ENCODE measurements around the gene CERS3.

Gene CERS3

GRCh38 chr15:100516643-100517512 lies 11.9 kb downstream of the CERS3 start:
- no peak for DNase-seq
- TF ChIP-seq GATA1 (IDR thresholded peaks at IDR 0.05; ENCODE audit: low read depth, low read length) (no peak), POLR2A (IDR thresholded peaks at IDR 0.05; ENCODE audit: low read length) (no peak)

GRCh38 chr15:100515758-100516157 lies 13.0 kb downstream of the CERS3 start:
- no peak for DNase-seq
- no peak for TF ChIP-seq POLR2A (IDR thresholded peaks at IDR 0.05; ENCODE audit: low read length)
- no peak for TF ChIP-seq GATA1 (IDR thresholded peaks at IDR 0.05; ENCODE audit: low read depth, low read length)

GRCh38 chr15:100508641-100509300 lies 20.0 kb downstream of the CERS3 start:
- DNase-seq, result no peak
- TF ChIP-seq POLR2A (IDR thresholded peaks at IDR 0.05; ENCODE audit: low read length) (no peak), GATA1 (IDR thresholded peaks at IDR 0.05; ENCODE audit: low read depth, low read length) (no peak)

- DNase-seq, result no peak
- TF ChIP-seq GATA1 (IDR thresholded peaks at IDR 0.05; ENCODE audit: low read depth, low read length) (no peak), POLR2A (IDR thresholded peaks at IDR 0.05; ENCODE audit: low read length) (no peak)
These were observed 26.1 kb downstream of the CERS3 start for GRCh38 chr15:100502651-100503050.

GRCh38 chr15:100501117-100501516 lies 27.6 kb downstream of the CERS3 start:
- TF ChIP-seq POLR2A (IDR thresholded peaks at IDR 0.05; ENCODE audit: low read length) (no peak), GATA1 (IDR thresholded peaks at IDR 0.05; ENCODE audit: low read depth, low read length) (no peak)
- DNase-seq, result no peak

- no peak for DNase-seq
- TF ChIP-seq POLR2A (IDR thresholded peaks at IDR 0.05; ENCODE audit: low read length) (no peak), GATA1 (IDR thresholded peaks at IDR 0.05; ENCODE audit: low read depth, low read length) (no peak)
These were observed 28.3 kb downstream of the CERS3 start for GRCh38 chr15:100500226-100500990.

- no peak for DNase-seq
- TF ChIP-seq POLR2A (IDR thresholded peaks at IDR 0.05; ENCODE audit: low read length) (no peak), GATA1 (IDR thresholded peaks at IDR 0.05; ENCODE audit: low read depth, low read length) (no peak)
These were observed 32.9 kb downstream of the CERS3 start for GRCh38 chr15:100495861-100496260.

GRCh38 chr15:100493213-100493612 lies 35.5 kb downstream of the CERS3 start:
- no peak for TF ChIP-seq GATA1 (IDR thresholded peaks at IDR 0.05; ENCODE audit: low read depth, low read length)
- TF ChIP-seq POLR2A (IDR thresholded peaks at IDR 0.05; ENCODE audit: low read length), result no peak
- DNase-seq, result no peak

- DNase-seq, result no peak
- TF ChIP-seq GATA1 (IDR thresholded peaks at IDR 0.05; ENCODE audit: low read depth, low read length), result no peak
- TF ChIP-seq POLR2A (IDR thresholded peaks at IDR 0.05; ENCODE audit: low read length), result no peak
These were observed 44.3 kb downstream of the CERS3 start for GRCh38 chr15:100484443-100484842.

GRCh38 chr15:100483370-100483769 lies 45.4 kb downstream of the CERS3 start:
- TF ChIP-seq POLR2A (IDR thresholded peaks at IDR 0.05; ENCODE audit: low read length), result no peak
- TF ChIP-seq GATA1 (IDR thresholded peaks at IDR 0.05; ENCODE audit: low read depth, low read length), result no peak

GRCh38 chr15:100476805-100477204 lies 51.9 kb downstream of the CERS3 start:
- no peak for DNase-seq
- TF ChIP-seq POLR2A (IDR thresholded peaks at IDR 0.05; ENCODE audit: low read length) (no peak), GATA1 (IDR thresholded peaks at IDR 0.05; ENCODE audit: low read depth, low read length) (no peak)

More at GRCh38 chr15:100483370-100483769, 45.4 kb downstream of the CERS3 start:
- DNase-seq, result no peak

GRCh38 chr15:100472736-100473135 lies 56.0 kb downstream of the CERS3 start:
- TF ChIP-seq POLR2A (IDR thresholded peaks at IDR 0.05; ENCODE audit: low read length), result no peak
- TF ChIP-seq GATA1 (IDR thresholded peaks at IDR 0.05; ENCODE audit: low read depth, low read length), result no peak
- DNase-seq, result no peak

GRCh38 chr15:100471933-100472332 lies 56.8 kb downstream of the CERS3 start:
- no peak for DNase-seq
- TF ChIP-seq GATA1 (IDR thresholded peaks at IDR 0.05; ENCODE audit: low read depth, low read length) (no peak), POLR2A (IDR thresholded peaks at IDR 0.05; ENCODE audit: low read length) (no peak)

- no peak for DNase-seq
- TF ChIP-seq POLR2A (IDR thresholded peaks at IDR 0.05; ENCODE audit: low read length) (no peak), GATA1 (IDR thresholded peaks at IDR 0.05; ENCODE audit: low read depth, low read length) (no peak)
These were observed 60.5 kb downstream of the CERS3 start for GRCh38 chr15:100468285-100468684.
